Lung microvascular endothelial cell (primary cell): ENCODE measurements around the gene VAMP1. TPM values are rescaled to one million over a fixed set of nuclear protein-coding genes. Genes with fewer than 3 reads are reported as not detected.
"Not testable (repeated sequence)": the region's sequence is repeated elsewhere in the genome, so short reads cannot be mapped to it uniquely, and the experiment has no call there.

ENCODE experiments used
- DNase-seq, 2 donors: peaks; one replicate each; pipeline versions ENCODE4 v3.0.0 to v3.0.0-alpha.2; 2010; ENCODE audit warnings: low read depth in 2 of 2
- total RNA-seq: library from RNA; depleted of rRNA; stranded (reverse); fragments of >200 nt; gene quantifications from 2 replicates; pipeline ENCODE4 v1.2.1, GENCODE V29; 2014

The VAMP1 gene
- total RNA-seq, 1 donor from 2014 or later: 2.6 TPM

GRCh38 chr12:6469609-6470374 is 685 bp downstream of the VAMP1 start:
- DNase-seq: no peak

DNA sequence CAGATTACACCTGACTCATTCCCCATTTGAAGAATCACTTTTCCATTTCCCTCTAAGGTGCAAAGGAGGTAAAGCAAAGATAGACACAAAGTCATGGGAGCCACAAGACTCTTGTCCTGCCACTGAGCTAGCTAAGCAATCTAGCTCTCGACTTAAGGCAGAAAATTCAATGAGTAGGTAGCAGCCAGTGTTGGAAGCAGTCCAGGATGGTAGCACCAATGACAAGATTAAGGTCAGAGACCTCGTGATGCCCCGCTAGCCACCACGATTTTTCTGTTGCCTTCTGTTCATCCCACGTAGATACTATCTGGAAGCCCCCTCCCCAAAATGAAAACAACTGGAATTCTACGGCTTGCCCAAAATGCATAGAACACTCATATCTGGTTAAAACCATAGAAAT is 1.4 kb downstream of the VAMP1 start:
- DNase-seq: no peak

GRCh38 chr12:6468283-6468575 is 2.2 kb downstream of the VAMP1 start:
- DNase-seq: no peak

DNA sequence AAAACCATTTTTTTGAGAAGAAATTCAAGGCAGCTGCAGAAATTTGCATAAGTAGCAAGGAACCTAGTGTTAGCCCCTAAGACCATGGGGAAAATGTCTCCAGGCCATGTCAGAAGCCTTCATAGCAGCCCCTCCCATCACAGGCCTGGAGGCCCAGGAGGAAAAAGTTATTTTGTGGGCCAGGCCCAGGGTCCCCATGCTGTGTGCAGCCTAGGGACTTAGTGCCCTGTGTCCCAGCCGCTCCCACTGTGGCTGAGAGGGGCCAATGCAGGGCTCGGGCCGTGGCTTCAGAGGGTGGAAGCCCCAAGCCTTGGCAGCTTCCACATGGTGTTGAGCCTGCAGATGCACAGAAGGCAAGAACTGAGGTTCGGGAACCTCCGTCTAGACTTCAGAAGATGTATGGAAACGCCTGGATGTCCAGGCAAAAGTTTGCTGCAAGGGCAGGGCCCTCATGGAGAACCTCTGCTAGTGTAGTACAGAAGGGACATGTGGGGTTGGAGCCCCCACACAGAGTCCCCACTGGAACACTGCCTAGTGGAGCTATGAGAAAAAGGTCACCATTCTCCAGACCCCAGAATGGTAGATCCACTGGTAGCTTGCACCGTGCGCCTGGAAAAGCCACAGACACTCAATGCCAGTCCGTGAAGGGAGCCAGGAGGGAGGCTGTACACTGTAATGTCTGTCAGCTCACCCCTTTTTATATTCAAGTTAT is 2.8 kb downstream of the VAMP1 start:
- DNase-seq: not testable (repeated sequence)

GRCh38 chr12:6466751-6467150 is 3.7 kb downstream of the VAMP1 start:
- DNase-seq: not testable (repeated sequence)

GRCh38 chr12:6466184-6466573 is 4.3 kb downstream of the VAMP1 start:
- no peak for DNase-seq

GRCh38 chr12:6465467-6466183 is 4.9 kb downstream of the VAMP1 start:
- DNase-seq: peak; percentile 82 to 86

- DNase-seq: no peak
These were observed 5.9 kb downstream of the VAMP1 start for GRCh38 chr12:6464531-6464930.

DNA sequence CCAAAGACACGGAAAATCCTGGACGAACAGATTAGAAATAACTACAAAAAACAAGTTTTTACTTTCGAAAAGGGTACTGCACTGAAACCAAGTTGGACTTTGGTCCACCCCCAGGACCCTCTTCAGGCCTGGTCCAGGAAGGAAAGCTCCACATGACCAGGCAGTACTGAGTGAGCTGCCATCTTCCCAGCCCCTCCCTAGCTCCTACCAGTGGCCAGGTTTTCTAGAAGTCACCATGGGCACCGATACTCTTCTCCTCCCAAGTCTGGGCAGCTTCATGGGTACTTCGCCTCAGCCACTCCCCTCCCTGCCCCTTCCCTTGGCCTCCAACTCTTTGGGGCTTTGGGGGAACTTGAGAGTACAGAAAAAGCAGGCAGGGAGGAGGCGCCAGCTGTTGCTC is 6.6 kb downstream of the VAMP1 start:
- DNase-seq: no peak

- DNase-seq: peak in 1 of 2 donors; percentile 48
These were observed 7.3 kb downstream of the VAMP1 start for GRCh38 chr12:6463216-6463615.

GRCh38 chr12:6462234-6462995 is 8.1 kb downstream of the VAMP1 start:
- DNase-seq: peak in 1 of 2 donors; percentile 96

DNA sequence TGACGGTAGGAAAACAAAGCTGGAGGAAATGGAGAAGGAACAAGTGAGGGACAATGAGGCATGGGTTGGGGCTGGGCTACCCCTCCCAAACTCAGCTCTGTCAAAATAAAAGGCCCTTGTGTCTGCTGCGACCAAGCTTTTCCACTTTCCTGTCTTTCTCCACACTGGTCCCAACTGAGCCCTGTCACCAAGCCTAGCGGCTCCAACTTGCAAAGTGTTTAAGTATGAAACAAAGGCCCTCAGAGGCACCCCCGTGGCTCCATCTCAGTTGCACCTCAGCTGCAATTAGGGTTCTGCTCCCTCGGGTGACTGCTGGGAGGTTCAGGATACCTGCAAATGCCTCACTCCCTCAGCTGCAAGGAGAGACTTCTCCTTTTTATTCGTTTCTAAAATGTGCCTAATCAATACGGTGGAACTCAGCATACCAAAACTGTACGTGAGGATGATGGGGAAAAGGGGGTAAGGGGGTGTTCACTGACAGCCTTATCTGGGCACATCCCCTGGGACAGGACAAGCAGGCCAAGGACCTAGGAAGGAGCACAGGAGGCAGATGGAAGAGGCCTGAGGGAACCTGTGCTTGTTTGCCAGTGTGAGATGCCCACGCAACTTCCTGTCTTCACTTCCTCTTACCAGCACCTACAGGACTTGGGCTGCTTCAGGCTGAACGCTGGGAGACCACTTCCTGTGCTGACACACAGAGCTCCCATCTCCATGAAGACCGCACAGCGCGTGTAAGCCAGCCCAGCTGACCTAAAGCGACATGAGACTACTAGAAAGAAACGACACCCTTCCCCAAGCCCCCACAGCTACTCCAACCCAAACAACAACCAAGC is 8.9 kb downstream of the VAMP1 start:
- peak; percentile 45 to 72 for DNase-seq

DNA sequence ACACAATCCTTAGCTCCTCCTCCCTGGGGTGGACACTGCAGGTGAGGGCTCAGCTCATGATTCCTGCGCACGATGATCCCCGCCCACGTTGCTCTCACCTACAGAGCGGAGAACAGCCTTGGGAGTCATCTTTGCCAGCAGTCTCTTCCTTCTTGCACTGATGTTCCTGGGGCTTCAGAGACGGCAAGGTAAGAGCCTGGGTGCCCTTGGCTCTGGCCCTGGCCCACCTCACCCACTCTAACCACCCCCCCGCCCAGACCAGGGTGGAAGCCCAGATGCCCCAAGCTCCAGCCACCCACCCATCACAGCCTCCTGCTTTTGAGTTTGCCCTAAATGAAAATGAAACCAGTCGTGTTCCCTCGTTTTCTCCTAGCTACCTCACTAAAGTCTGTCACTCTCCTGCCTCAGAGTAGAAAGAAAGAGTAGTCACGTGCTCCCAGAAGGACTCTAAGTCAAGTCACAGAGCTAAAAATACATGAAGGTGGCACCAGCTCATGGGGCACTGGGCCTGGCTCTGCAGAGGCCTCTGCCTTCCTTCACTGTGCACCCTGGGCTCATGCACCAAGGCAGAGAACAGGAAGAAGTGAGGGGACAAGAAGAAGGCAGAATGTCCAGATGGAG is 9.6 kb downstream of the VAMP1 start:
- no peak for DNase-seq

GRCh38 chr12:6459004-6459337 is 11.5 kb downstream of the VAMP1 start:
- DNase-seq: no peak

DNA sequence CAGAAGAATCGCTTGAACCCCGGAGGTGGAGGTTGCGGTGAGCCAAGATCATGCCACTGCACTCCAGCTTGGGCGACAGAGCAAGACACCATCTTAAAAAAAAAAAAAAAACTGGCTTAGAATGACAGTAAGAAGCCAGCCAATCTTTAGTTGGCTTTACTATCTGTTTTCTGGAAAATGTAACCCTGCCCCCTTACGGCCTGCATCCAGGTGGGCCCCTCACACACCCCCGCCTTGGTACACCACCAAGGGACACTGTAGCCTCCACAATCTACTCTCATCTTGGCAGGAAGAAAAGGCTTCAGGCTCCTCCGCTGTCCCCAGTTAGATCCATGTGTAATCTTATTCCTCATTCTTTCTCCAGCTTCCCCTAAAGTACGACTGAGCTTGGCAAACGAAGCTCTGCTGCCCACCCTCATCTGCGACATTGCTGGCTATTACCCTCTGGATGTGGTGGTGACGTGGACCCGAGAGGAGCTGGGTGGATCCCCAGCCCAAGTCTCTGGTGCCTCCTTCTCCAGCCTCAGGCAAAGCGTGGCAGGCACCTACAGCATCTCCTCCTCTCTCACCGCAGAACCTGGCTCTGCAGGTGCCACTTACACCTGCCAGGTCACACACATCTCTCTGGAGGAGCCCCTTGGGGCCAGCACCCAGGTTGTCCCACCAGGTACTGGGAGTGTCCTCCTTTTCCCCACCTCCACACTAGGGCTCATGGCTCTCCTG is 12.0 kb downstream of the VAMP1 start:
- DNase-seq: no peak

DNA sequence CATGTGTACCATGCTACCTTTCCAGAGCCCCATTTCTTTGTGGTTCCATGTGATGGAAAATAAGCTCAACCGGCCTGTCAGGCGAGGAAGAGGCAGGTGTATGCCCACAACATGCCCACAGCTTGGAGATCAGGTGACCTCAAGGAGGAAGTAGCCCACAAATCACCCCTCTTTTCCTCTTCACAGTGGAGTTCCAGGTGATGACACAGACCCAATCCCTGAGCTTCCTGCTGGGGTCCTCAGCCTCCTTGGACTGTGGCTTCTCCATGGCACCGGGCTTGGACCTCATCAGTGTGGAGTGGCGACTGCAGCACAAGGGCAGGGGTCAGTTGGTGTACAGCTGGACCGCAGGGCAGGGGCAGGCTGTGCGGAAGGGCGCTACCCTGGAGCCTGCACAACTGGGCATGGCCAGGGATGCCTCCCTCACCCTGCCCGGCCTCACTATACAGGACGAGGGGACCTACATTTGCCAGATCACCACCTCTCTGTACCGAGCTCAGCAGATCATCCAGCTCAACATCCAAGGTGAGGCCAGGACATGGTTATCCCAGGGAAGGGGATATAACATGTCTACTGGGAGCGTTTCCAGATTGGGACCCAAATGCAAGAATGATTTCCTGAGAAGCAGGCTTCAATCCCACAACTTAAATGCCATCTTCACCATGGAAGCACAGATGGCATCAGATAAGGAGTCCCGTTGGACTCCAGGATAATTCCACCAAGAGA is 13.1 kb downstream of the VAMP1 start:
- DNase-seq: no peak

GRCh38 chr12:6452944-6453630 is 17.4 kb downstream of the VAMP1 start:
- peak; percentile 31 to 77 for DNase-seq

DNA sequence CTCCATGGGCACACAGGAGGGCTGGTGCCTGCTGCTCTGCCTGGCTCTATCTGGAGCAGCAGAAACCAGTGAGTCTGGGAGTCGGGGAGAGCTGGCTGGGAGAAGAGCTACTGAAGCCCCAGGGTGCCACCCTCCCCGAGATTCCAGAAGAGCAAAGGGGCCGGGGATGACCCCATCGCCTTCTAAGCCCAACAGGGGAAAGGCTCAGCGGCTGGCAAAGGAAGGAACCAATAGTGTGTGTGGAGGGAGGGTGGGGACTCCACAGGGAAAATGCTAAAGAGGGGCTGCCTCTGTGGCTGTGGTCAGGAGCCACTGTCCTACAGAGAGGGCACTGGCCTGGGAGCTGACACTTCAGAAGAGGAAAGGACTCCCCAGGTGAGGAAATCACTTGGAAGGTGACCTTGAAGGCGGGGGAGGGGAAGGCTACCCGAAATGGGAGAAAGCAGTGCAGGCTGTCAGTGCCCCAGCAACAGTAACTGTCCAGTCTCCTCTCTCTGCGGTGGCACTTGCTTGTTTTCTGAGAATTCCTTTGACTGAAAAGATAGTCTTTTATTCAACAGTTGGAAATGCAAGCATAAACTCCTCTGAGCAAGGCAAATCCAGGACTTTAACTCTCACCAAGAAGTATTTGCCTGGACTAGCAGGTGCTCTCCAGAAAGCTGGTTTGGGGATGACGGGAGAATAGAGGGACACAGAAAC is 18.1 kb downstream of the VAMP1 start:
- peak in 1 of 2 donors; percentile 52 for DNase-seq
